H1 (cell line): ENCODE results near the gene NFXL1. TPM values are rescaled to one million over a fixed set of nuclear protein-coding genes. Genes with fewer than 3 reads are reported as not detected.

Experiments used
- POLR2A ChIP-seq, 2 experiments: IDR thresholded peaks; 1 replicate in 1 of 2; 2 replicates in 1 of 2; pipeline ENCODE4 v1.6.1; 2011; ENCODE audit warnings: low read depth in 2 of 2, low read length in 2 of 2, mild to moderate bottlenecking in 2 of 2; ENCODE audit errors: control extremely low read depth in 1 of 2
- polyA plus RNA-seq, 7 experiments: library from polyadenylated mRNA; depleted of rRNA in 3 of 7; stranded (reverse) in 5 of 7; unstranded in 2 of 7; fragments of >200 nt in 5 of 7; fragments of 200-250 nt in 2 of 7; gene quantifications; 1 replicate in 5 of 7; 2 replicates in 1 of 7; 4 replicates in 1 of 7; pipeline versions ENCODE4 v1.2.1 to v1.2.3, GENCODE V29; 2011 to 2013; ENCODE audit warnings: missing spikeins in 2 of 7, mixed read lengths in 2 of 7
- total RNA-seq: library from RNA; stranded (reverse); fragmentation: NEBNext Ultra II Directional; extraction: Animal tissue kit (Norgen Biotek cat#: 25700); gene quantifications from 2 replicates; pipeline ENCODE4 v1.2.1, GENCODE V29; 2021

NFXL1 gene
- total and polyA plus RNA-seq, 2 of the 8 experiments (the other 6 are each of a cell fraction or from before 2014, with no cell fraction given) = 10.0 to 29.5 TPM

DNA sequence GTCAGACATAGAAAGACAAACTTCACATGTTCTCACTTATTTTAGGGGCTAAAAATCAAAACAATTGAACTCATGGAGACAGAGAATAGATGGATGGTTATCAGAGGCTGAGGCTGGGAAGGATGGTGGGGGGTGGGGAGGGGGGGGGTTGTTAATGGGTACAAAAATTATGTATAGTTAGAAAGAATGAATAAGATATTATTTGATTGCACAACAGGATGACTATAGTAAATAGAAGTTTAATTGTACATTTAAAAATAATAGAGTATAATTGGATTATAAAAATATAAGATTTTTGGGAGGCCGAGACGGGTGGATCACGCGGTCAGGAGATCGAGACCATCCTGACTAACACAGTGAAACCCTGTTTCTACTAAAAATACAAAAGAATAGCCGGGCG lies 109.8 kb downstream of the NFXL1 start (continued):
- TF ChIP-seq POLR2A (IDR thresholded peaks at IDR 0.05; ENCODE audit: control extremely low read depth in 1 of 2, low read depth in 2 of 2, low read length in 2 of 2) = no peak
